K562 (cell line): Measurements from ENCODE around the gene C6orf47. TPM values are rescaled to one million over a fixed set of nuclear protein-coding genes. Genes with fewer than 3 reads are reported as not detected.

Source experiments
- ELF2 ChIP-seq: fragments of 250-450 bp; sonication (Bioruptor Pico); IDR thresholded peaks from 2 replicates; pipeline ENCODE4 v1.5.0; 2021; ENCODE audit warnings: mild to moderate bottlenecking
- FOS ChIP-seq: IDR thresholded peaks from 3 replicates; pipeline ENCODE4 v1.6.1; 2011; ENCODE audit not compliant: insufficient read length; ENCODE audit errors: extremely low read depth
- FOXM1 ChIP-seq, 2 experiments: fragments of 450-650 bp in 1 of 2; sonication (generic) in 1 of 2; formaldehyde crosslinking in 1 of 2; IDR thresholded peaks; 2 replicates each; pipeline versions ENCODE4 v1.6.1 to v1.9.0; 2017 to 2022; ENCODE audit warnings: low read depth in 2 of 2, mild to moderate bottlenecking in 2 of 2, missing genetic modification reagents in 1 of 2, moderate library complexity in 1 of 2
- GABPA ChIP-seq: fragments of 200-800 bp; sonication (Bioruptor generic); conservative IDR thresholded peaks from 2 replicates; pipeline ENCODE4 v1.6.1; 2016; ENCODE audit warnings: low read depth, missing genetic modification characterization, missing compliant biosample characterization
- MAZ ChIP-seq, 2 experiments: fragments of 450-650 bp in 1 of 2; sonication (generic) in 1 of 2; formaldehyde crosslinking; IDR thresholded peaks in 1 of 2; conservative IDR thresholded peaks in 1 of 2; 2 replicates each; pipeline versions ENCODE4 v1.4.0 to v1.5.0; 2020; ENCODE audit warnings: mild to moderate bottlenecking in 1 of 2, missing genetic modification reagents in 1 of 2
- PML ChIP-seq: IDR thresholded peaks from 2 replicates; pipeline ENCODE4 v1.6.1; 2012; ENCODE audit warnings: low read length, inconsistent platforms
- TFAP4 ChIP-seq: sonication (generic); formaldehyde crosslinking; IDR thresholded peaks from 2 replicates; pipeline ENCODE4 v1.8.0; 2022; ENCODE audit warnings: missing genetic modification reagents, mild to moderate bottlenecking, moderate library complexity, borderline replicate concordance
- YY1 ChIP-seq, 3 experiments: IDR thresholded peaks; 2 replicates each; pipeline ENCODE4 v1.6.1; 2011; ENCODE audit warnings: low read length in 2 of 3, mild to moderate bottlenecking in 2 of 3, moderate library complexity in 2 of 3, borderline replicate concordance in 1 of 3, control low read depth in 1 of 3, low read depth in 1 of 3; ENCODE audit not compliant: insufficient read depth in 3 of 3, insufficient replicate concordance in 2 of 3, control insufficient read depth in 1 of 3, insufficient read length in 1 of 3; ENCODE audit errors: extremely low read depth in 1 of 3
- ZBTB26 ChIP-seq: fragments of 450-650 bp; formaldehyde crosslinking; IDR thresholded peaks from 2 replicates; pipeline ENCODE4 v1.4.0; 2022; ENCODE audit warnings: missing genetic modification characterization
- ZKSCAN8 ChIP-seq: fragments of 200-800 bp; sonication (Bioruptor generic); IDR thresholded peaks from 2 replicates; pipeline ENCODE4 v1.6.1; 2016; ENCODE audit warnings: missing genetic modification characterization, missing compliant biosample characterization
- ZNF165 ChIP-seq: fragments of 250-450 bp; sonication (Bioruptor Pico); IDR thresholded peaks from 2 replicates; pipeline ENCODE4 v1.4.0; 2020; ENCODE audit warnings: borderline replicate concordance
- polyA plus RNA-seq, 8 experiments: library from polyadenylated mRNA; depleted of rRNA in 4 of 8; stranded (reverse) in 5 of 8; unstranded in 3 of 8; fragments of >200 nt; fragmentation: Nextera tagmentation in 2 of 8; fragmentation: Illumina TruSeq in 1 of 8; extraction: Ambion mirVana in 2 of 8; extraction: Trizol in 1 of 8; gene quantifications; 2 replicates each; pipeline versions ENCODE4 v1.2.1 to v1.2.3, GENCODE V29; 2011 to 2014; ENCODE audit warnings: inconsistent platforms in 1 of 8, missing spikeins in 1 of 8
- total RNA-seq, 7 experiments: library from RNA; depleted of rRNA in 6 of 7; stranded (reverse); fragments of >200 nt in 6 of 7; fragmentation: Illumina TruSeq in 2 of 7; extraction: Trizol in 2 of 7; gene quantifications; 2 replicates each; pipeline versions ENCODE4 v1.2.1 to v1.2.3, GENCODE V29; 2011 to 2021; ENCODE audit warnings: low replicate concordance in 1 of 7
- TF ChIP-seq, protein P1 (sequence below): sonication (generic); formaldehyde crosslinking; IDR thresholded peaks from 2 replicates; pipeline ENCODE4 v1.8.1; 2023; ENCODE audit warnings: missing genetic modification reagents, mild to moderate bottlenecking, borderline replicate concordance
- TF ChIP-seq, protein P2 (sequence below): fragments of 250-450 bp; sonication (Bioruptor Pico); IDR thresholded peaks from 2 replicates; pipeline ENCODE4 v1.9.0; 2021; ENCODE audit warnings: mild to moderate bottlenecking, inconsistent platforms
- TF ChIP-seq, protein P3 (sequence below): fragments of 450-650 bp; conservative IDR thresholded peaks from 2 replicates; pipeline ENCODE4 v1.6.1; 2016; ENCODE audit warnings: missing genetic modification characterization, low read depth, mild to moderate bottlenecking, missing compliant biosample characterization, moderate library complexity

Gene C6orf47
- total and polyA plus RNA-seq, 9 of the 15 experiments (the other 6 are each of a cell fraction or from before 2014, with no cell fraction given) = 0.14 to 43.8 (median 27.0) TPM

DNA sequence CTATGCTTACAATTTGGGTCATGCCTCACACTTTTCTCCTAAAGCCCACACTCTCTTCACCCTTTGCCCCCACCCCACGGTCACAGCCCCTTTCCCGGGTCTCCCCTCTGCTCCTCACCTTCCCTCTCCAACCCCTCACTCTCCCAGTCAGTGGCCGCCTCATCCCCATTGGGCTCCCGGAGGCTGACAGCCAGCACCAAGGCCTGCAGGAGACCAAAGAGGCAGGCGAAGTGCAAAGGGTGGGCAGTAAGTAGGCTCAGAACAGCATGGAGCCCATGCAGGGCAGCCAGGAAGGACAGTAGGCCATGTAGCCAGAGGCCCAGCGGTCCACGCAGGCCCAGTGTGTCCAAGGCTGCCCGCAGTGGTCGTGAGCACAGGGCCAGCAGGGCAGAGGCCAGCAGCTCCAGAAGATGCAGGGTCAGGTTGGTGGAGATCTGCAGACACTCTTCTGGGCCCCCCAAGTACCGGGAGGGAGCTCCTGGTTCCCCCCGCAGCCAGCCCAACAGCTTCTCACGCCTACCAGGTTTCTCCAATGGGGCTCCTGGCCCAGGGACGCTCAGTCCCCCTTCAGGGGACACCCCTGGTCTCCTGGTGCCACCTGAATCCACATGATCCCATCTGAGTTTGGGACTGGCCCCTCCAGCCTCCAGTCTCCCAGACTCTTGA lies 1.5 kb downstream of the C6orf47 start (continued):
- TF ChIP-seq, protein P1, sequence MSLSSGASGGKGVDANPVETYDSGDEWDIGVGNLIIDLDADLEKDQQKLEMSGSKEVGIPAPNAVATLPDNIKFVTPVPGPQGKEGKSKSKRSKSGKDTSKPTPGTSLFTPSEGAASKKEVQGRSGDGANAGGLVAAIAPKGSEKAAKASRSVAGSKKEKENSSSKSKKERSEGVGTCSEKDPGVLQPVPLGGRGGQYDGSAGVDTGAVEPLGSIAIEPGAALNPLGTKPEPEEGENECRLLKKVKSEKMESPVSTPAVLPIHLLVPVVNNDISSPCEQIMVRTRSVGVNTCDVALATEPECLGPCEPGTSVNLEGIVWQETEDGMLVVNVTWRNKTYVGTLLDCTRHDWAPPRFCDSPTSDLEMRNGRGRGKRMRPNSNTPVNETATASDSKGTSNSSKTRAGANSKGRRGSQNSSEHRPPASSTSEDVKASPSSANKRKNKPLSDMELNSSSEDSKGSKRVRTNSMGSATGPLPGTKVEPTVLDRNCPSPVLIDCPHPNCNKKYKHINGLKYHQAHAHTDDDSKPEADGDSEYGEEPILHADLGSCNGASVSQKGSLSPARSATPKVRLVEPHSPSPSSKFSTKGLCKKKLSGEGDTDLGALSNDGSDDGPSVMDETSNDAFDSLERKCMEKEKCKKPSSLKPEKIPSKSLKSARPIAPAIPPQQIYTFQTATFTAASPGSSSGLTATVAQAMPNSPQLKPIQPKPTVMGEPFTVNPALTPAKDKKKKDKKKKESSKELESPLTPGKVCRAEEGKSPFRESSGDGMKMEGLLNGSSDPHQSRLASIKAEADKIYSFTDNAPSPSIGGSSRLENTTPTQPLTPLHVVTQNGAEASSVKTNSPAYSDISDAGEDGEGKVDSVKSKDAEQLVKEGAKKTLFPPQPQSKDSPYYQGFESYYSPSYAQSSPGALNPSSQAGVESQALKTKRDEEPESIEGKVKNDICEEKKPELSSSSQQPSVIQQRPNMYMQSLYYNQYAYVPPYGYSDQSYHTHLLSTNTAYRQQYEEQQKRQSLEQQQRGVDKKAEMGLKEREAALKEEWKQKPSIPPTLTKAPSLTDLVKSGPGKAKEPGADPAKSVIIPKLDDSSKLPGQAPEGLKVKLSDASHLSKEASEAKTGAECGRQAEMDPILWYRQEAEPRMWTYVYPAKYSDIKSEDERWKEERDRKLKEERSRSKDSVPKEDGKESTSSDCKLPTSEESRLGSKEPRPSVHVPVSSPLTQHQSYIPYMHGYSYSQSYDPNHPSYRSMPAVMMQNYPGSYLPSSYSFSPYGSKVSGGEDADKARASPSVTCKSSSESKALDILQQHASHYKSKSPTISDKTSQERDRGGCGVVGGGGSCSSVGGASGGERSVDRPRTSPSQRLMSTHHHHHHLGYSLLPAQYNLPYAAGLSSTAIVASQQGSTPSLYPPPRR = peak; percentile 49; the same call in 1 of the 2 replicates
- TF ChIP-seq FOXM1 (IDR thresholded peaks at IDR 0.05; ENCODE audit: low read depth) (no peak), FOXM1 (CRISPR knock-in tag; IDR thresholded peaks at IDR 0.05; ENCODE audit: low read depth) (no peak), ZBTB26 (CRISPR knock-in tag) (0 out of 2 replicates have a peak, but pooled peaks have one; percentile 8), TFAP4 (CRISPR knock-in tag) (no peak; the same call in 1 of the 2 replicates), ZNF165 (CRISPR knock-in tag) (0 out of 2 replicates have a peak, but pooled peaks have one; percentile 37), ZKSCAN8 (CRISPR knock-in tag) (no peak), PML (no peak), ELF2 (no peak), FOS (no peak), MAZ (CRISPR knock-in tag; conservative IDR thresholded peaks at IDR 0.05 in 1 of 2, IDR thresholded peaks at IDR 0.05 in 1 of 2) (peak in 1 of 2 experiments; percentile 26; a peak in 1 of 4 replicates), GABPA (tag) (no peak), YY1 (IDR thresholded peaks at IDR 0.05; ENCODE audit: borderline replicate concordance in 1 of 3, control insufficient read depth in 1 of 3, extremely low read depth in 1 of 3, insufficient read depth in 3 of 3, insufficient read length in 1 of 3, insufficient replicate concordance in 2 of 3, low read depth in 1 of 3, low read length in 2 of 3) (no peak)
- TF ChIP-seq, protein P2, sequence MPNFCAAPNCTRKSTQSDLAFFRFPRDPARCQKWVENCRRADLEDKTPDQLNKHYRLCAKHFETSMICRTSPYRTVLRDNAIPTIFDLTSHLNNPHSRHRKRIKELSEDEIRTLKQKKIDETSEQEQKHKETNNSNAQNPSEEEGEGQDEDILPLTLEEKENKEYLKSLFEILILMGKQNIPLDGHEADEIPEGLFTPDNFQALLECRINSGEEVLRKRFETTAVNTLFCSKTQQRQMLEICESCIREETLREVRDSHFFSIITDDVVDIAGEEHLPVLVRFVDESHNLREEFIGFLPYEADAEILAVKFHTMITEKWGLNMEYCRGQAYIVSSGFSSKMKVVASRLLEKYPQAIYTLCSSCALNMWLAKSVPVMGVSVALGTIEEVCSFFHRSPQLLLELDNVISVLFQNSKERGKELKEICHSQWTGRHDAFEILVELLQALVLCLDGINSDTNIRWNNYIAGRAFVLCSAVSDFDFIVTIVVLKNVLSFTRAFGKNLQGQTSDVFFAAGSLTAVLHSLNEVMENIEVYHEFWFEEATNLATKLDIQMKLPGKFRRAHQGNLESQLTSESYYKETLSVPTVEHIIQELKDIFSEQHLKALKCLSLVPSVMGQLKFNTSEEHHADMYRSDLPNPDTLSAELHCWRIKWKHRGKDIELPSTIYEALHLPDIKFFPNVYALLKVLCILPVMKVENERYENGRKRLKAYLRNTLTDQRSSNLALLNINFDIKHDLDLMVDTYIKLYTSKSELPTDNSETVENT (CRISPR knock-in tag) = peak; percentile 69; the same call in 1 of the 2 replicates
- TF ChIP-seq, protein P3, sequence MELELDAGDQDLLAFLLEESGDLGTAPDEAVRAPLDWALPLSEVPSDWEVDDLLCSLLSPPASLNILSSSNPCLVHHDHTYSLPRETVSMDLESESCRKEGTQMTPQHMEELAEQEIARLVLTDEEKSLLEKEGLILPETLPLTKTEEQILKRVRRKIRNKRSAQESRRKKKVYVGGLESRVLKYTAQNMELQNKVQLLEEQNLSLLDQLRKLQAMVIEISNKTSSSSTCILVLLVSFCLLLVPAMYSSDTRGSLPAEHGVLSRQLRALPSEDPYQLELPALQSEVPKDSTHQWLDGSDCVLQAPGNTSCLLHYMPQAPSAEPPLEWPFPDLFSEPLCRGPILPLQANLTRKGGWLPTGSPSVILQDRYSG (tag) = no peak
